ENCODE data around the gene NPFF. TPM values are rescaled to one million over a fixed set of nuclear protein-coding genes. Genes with fewer than 3 reads are reported as not detected.

Gene NPFF
- total RNA-seq, 4 donors from 2014 or later, result not detected

GRCh38 chr12:53513712-53514410 is 6.6 kb upstream of the NPFF start:
- intact Hi-C loops (cut with DNase I; ENCODE audit: low total_unique reads), result loop anchor here (10.0 kb wide), 1 partner anchor 49 kb away; no protein-coding TSS in a partner anchor
- TF ChIP-seq POLR2A (IDR thresholded peaks at IDR 0.05), result no peak
- no peak for TF ChIP-seq CTCF (IDR thresholded peaks at IDR 0.05)
- no peak for DNase-seq (ENCODE audit: low spot score in 2 of 2)
- 79 to 83% methylated on average over 6 of the region's 6 CpGs for WGBS, 2 donors
- H3K4me3 ChIP-seq (ENCODE audit: low read depth, poor library complexity, severe bottlenecking), result no peak overlapping the region

- no peak for DNase-seq (ENCODE audit: low spot score in 2 of 2)
- intact Hi-C loops (cut with DNase I; ENCODE audit: low total_unique reads), result loop anchor here (10.0 kb wide), 1 partner anchor 45 kb away; no protein-coding TSS in a partner anchor
- no peak overlapping the region for H3K4me3 ChIP-seq (ENCODE audit: low read depth, poor library complexity, severe bottlenecking)
- WGBS, 2 donors, result 86 to 92% methylated on average over 9 of the region's 9 CpGs
- no peak for TF ChIP-seq CTCF (IDR thresholded peaks at IDR 0.05)
- TF ChIP-seq POLR2A (IDR thresholded peaks at IDR 0.05), result no peak
These were observed 3.0 kb upstream of the NPFF start for GRCh38 chr12:53510181-53510812.

GRCh38 chr12:53508534-53509170 is 1.4 kb upstream of the NPFF start:
- intact Hi-C loops (cut with DNase I; ENCODE audit: low total_unique reads), result no loop called here
- WGBS, 2 donors, result 31 to 32% methylated on average over 7 of the region's 7 CpGs
- TF ChIP-seq CTCF (IDR thresholded peaks at IDR 0.05), result peak in 1 of 3 donors; percentile 87
- no peak for TF ChIP-seq POLR2A (IDR thresholded peaks at IDR 0.05)
- no peak overlapping the region for H3K4me3 ChIP-seq (ENCODE audit: low read depth, poor library complexity, severe bottlenecking)
- DNase-seq (ENCODE audit: low spot score in 2 of 2), result peak; percentile 86 to 96

- no peak for TF ChIP-seq CTCF (IDR thresholded peaks at IDR 0.05)
- TF ChIP-seq POLR2A (IDR thresholded peaks at IDR 0.05), result no peak
- no peak overlapping the region for H3K4me3 ChIP-seq (ENCODE audit: low read depth, poor library complexity, severe bottlenecking)
- DNase-seq (ENCODE audit: low spot score in 2 of 2), result no peak
- intact Hi-C loops (cut with DNase I; ENCODE audit: low total_unique reads), result no loop called here
- 75 to 80% methylated on average over 4 of the region's 4 CpGs for whole genome bisulfite sequencing, 2 donors
These were observed 260 bp upstream of the NPFF start for GRCh38 chr12:53507603-53507885.

GRCh38 chr12:53506450-53506785 is 866 bp downstream of the NPFF start:
- 23 to 25% methylated on average over 2 of the region's 2 CpGs for WGBS, 2 donors
- TF ChIP-seq POLR2A (IDR thresholded peaks at IDR 0.05) (no peak), CTCF (IDR thresholded peaks at IDR 0.05) (no peak)
- DNase-seq (ENCODE audit: low spot score in 2 of 2), result no peak
- intact Hi-C loops (cut with DNase I; ENCODE audit: low total_unique reads), result no loop called here
- no peak overlapping the region for H3K4me3 ChIP-seq (ENCODE audit: low read depth, poor library complexity, severe bottlenecking)
